GOT3 (cell line): Measurements from ENCODE around the gene HLCS.

ENCODE experiments used
- DNase-seq: peaks from one replicate; lab custom pipeline; 2025; ENCODE audit warnings: mixed read lengths; lab: John Stamatoyannopoulos, UW

Gene HLCS

DNA sequence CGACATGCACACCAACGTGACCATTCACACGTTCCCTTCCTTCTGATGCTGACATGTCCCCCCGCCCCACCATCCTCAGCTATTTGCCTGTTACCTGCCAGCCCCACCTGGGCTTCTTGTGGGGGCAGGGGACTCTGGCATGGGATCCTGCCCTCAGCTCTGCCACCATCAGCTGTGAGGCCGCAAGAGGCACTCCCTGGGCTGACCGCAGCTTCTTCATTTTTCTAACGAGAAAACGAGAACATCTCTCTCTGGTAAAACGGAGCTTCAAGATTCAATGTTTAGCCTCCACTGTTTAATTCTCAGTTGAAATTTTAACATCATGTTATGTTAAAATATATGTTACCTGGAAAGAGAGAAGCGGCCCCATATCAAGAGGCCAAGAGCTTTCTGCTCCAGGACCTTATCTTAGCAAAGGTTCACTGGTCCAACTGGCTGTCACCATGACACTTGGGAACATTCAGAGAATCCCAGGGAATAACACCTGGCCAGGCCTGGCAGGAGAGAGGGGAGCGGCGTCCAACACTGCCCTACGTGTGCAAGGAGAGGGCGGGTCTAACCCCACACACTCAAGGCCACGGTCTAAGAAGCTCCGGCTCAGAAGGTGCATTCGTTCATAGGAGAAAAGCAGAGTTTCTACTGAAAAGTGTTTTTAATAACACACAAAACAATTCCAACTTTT is 51.3 kb downstream of the HLCS start:
- no peak for DNase-seq

DNA sequence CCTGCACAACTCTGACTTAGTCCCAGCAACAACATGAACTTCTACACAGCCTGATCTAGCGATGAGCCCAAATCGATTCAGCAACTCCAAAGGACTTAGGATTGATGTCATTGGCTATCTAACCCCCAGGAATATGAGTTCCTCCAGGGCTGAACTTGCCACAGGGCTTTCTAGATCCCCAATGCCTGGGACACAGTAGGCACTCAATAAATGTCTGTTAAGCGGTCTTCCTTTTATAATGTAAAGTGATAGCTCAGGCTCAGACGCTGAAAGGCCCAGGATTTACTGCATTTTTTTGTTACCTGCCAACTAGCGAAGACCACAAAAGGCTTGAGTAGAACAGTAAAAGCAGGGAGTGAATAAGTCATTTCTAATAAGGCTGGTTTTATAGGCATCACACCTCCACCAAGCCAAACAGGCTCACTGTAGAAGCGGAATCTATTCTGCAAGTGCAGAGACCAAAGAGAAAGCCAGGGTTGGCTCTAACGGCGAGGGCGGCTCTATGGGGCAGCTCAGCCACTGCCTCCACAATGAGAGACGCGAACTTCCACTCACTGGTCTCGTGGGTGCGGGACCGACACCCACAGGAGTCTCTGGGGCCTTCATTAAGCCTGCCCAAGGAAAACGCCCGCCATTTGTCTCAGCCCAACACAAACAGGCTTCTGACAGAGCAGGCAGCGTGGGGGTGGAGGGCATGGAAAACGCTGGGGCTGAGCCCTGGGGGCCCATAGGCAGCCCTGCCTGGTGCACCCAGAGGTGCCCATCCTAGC is 52.0 kb downstream of the HLCS start:
- DNase-seq, result no peak

DNA sequence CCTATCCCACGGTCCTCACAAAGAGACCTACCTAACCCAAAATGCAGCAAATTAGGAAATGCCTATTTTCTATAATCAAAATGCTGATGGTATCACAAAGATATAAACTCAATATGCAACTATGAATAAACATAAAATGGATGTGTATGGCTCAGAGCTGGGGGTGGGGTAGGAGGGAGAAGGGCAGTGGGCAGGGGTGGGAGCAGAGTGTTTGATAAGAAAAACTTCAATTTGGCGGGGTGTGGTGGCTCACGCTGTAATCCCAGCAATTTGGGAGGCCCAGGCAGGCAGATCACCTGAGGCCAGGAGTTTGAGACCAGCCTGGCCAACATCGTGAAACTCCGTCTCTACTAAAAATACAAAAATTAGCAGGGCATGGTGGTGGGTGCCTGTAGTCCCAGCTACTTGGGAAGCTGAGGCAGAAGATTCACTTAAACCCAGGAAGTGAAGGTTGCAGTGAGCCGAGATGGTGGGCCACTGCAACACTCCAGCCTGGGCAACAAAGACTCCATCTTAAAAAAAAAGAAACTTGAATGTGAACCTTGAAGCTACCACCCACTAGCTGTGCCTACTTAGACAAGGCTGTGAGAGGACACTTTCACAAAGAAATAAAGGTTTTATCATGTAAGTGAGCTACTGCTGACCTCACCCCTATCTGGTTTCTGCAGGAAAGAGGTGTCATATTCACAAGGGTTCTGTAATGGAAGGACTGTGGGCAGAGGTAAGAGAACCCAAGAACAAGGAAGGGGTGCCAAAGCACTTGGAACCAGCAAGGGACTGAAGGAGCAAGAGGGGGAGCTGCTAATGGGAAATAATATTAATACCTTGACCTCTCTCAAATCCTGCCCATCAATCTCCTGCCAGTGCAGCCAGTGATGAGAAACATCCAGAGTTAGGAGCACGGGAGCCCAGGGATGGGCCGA is 53.0 kb downstream of the HLCS start:
- DNase-seq, result no peak

DNA sequence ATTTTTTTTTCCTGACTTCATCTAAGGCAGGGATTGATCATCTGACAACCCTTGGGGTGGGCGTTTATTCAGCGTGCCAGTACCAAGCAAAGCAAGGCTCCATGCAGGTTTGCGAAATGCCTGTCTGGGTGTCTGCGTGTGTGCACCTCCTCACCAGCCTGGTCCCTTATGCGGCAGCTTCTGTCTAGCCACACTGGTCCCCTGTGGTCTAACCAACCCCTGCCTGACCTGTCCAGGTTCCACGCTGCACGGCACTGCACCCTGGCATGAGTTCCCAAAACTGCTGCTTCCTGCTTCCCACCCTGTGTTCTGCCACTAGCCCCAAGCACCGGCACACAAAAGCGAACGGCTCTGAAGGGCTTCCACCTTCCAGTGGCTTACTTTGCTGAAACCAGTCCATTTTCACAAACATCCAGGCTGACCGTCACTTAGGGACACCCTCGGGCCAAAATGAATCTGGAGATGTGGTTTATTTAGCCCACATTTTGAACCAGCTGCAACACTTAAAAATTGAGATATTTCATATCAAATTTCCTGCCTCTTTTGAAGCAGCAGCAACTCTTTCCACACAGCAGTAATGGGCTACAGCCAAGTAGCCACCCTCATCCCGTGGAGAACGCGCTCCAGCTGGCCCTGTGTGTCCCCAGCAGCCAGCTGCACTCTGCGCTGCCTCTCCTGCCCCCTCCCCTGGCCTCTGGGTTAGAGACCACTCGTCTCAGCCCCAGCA is 55.7 kb downstream of the HLCS start:
- no peak for DNase-seq

DNA sequence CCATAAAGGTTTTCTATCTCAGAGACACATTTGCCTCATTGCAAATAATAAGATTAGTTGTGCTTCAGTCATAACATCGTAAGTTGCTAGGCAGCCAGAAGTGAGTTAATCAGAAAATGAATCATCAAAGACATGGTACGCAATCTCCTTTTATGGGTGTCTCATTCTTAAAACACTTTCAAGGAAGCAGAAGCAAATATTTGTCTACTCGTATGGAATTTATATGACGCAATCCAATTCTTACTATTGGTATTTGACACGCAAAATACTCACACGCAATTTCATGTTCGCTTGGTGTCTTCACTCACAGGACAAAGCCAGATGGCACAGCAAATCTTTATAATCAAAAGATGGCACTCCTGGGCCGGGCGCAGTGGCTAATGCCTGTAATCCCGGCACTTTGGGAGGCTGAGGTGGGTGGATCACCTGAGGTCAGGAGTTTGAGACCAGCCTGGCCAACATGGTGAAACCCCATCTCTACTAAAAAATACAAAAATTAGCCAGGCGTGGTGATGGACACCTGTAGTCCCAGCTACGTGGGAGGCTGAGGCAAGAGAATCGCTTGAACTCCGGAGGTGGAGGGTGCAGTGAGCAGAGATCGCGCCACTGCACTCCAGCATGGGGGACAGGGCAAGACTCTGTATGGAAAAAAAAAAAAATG is 56.4 kb downstream of the HLCS start:
- no peak for DNase-seq

DNA sequence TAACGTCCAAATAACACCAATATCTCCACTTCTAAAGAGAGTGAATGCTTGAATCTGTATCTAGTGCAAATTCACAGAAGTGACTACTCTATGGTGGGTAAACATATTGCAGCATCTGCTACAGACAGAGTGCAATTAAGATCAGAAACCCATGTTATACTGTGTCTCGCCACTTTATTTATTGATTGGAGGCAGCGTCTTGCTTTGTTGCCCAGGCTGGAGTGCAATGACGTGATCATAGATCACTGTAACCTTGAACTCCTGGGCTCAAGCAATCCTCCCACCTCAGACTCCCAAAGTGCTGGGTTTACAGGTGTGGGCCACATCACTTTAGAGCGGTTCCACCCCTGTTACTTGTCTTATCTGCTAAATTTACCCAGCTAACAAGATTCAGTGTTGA is 57.0 kb downstream of the HLCS start:
- no peak for DNase-seq

DNA sequence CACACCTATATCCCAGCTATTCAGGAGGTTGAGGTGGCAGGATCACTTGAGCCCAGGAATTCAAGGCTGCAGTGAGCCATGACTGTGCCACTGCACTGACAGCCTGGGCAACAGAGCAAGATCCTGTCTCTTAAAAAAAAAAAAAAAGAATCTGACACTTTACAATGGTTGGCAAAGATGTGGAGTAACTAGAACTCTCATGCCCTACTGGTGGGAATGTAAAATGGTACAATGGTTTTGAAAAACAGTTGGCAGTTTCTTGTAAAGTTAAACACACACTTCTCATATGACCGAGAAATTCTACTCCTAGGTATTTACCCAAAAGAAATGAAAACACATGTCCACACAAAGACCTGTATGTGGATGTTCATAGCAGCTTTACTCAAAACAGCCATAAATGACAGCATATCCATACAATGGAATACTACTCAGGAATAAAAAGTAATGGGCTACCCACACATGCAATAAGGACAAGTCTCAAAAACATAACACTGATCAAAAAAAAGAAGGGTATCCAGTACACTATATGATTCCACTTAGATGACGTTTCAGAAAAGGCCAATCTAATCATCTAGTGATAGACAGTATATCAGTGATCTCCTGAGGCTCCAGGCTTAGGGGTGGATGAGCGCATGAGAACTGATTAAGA is 58.1 kb downstream of the HLCS start:
- no peak for DNase-seq

DNA sequence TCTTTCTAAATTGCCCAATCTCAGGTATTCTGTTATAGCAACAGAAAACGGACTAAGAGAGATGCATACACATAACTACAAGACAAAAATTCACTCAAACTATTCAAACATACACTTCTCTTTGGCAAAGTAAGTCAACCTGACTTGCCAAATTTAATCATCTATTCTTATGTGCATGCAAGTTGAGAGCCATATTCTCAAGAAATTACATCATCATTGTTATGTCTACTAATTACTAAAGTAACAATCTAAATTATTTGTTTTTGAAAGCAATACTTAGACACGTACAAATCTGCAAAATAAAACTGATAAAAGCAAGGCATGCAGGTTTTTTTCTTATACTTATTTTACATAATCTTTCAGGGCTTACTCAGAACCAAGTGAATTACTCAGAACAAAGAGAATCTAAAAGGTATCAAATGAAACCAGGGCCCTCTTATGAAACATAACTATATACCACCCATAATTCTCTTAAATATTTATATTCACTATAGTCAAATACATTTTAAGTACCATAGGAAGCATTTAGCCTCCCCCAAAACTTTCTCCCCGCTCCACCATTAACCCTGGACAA is 62.3 kb downstream of the HLCS start:
- no peak for DNase-seq

DNA sequence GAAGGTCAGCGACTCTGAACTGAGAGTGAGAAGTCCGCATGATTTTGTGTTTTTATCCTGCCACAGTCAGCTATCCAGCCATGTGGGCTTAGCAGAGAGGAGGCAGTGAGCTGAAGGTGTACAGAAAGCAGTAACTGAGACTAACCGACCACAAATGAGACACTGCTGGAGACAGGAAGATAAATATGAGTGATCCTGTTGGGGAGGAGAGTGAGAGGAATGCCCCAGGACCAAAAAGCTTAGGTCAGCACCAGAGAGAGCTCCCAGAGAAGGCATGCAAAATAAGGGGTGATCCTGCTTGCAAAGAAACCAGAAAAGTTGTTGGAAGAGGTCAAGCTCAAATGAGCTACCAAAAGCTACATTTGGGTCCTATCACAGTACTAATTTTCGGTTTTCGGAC is 63.7 kb downstream of the HLCS start:
- DNase-seq, result no peak

DNA sequence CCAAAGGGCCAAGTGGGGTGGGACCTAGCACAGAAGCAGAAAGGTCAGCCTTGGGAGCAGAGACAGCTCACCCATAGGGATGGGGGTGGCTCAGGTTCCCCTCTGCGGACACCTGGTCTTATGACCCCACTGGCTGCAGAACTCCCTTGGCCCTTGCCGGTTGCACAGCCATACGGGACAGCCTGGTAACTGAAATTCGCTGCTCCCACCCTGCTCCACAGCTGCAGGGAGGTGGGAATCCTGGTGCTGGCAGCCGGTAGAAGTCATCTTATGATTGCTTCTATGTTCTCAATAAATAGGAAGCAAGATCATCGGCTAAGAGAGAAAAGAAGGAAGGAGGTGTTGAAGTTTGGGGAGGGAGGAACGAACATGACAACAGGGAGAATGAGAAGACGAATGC is 64.1 kb downstream of the HLCS start:
- DNase-seq, result no peak

DNA sequence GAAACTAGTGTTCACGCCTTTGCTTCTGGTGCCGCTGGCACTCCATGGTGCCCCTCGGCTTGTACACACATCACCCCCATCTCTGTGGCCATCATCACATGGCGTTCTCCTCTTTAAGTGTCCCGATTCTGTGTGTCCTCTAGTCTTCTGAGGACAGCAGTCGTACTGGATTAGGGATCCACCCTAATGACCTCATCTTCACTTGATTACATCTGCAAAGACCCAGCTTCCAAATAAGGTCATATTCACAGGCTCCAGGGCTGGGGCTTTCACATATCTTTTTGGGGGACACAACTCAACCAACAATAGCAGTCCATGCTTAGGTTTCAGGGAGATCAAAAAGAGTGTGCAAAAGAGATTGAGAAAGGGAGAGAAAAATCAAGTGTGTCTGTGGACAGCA is 64.9 kb downstream of the HLCS start:
- no peak for DNase-seq

DNA sequence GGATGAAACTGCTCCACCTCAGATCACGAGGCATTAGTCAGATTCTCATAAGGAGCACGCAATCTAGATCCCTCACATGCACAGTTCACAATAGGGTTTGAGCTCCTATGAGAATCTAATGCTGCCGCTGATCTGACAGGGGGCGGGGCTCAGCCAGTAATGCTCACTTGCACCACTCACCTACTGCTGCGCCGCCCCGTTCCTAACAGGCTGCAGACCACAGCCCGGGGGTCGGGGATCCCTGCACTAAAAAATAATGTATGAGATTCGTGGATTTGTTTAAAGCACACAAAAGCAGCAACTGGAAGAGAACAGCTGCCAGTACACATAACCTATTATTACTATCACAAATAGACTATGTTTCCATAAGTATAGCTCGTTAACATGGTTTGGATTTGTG is 72.9 kb downstream of the HLCS start:
- no peak for DNase-seq

DNA sequence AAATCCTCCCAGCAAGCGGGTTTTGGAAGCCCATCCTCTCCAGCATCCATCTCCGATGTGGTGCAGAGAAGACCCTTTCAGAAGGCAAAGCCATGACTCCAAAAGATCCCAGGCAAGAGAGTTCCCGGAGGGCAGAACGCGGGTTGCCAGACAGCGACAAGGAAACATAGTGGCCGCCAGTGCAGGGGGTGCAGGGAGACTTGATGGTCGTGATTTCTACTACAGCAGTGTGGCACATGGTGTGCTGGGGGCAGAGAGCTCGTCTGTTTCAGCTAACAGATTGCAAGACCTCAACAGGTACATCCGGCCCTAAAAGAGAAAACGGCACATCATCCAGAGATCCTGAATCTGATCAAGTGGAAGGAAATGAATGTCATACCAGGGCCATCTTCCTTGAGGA is 74.3 kb downstream of the HLCS start:
- no peak for DNase-seq

DNA sequence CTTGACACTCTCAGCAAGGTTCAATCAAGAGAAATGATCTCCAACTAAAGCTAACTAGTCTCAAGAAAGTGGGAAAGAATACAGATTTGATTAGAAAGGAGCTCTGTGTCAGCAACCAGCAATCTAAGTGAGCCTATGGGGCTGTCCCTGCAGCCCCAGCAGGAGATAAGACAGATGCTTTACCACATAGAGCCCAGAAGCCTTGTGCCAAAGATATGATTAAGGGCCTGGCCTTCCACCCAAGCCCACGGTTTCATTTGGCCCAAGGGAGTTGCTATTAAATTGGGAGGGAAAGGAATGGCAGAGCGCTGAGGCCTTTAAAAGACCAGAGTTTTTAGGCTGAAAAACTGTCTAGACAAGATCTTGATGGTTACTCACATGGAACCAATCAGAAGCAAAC is 74.8 kb downstream of the HLCS start:
- DNase-seq, result no peak

DNA sequence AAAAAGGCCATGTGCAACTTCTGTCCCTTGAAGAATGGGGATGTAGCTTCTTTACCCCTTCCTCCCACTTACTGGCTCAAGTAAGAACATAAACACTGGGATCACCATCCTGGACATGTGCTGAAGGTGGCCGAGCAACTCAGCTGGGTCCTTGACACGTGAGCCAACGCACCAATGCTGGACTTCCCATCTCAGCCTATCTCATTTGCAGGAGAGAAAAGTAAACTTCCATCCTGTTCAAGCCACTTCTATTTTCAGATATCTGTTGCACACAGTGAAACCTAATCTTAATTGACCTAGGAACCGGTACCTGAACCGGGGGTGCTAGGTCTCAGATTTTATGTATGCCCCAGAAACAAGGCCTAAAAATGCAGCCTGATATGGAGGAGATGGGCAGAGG is 75.3 kb downstream of the HLCS start:
- no peak for DNase-seq

DNA sequence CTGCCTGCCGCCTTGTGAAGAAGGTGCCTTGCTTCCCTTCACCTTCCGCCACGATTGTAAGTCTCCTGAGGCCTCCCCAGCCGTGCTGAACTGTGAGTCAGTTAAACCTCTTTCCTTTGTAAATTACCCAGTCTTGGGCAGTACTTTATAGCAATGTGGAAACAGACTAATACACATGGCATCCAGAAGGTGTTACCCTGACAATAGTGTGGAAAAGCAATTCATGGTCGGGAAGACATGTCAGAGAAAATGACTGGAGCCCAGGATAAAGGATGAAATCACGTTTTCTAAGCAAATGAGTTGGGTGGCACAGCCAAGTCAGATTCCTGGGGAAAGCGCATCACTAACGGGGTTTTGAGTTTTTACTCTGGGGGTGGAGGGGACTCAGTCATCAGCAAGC is 76.4 kb downstream of the HLCS start:
- DNase-seq, result no peak

DNA sequence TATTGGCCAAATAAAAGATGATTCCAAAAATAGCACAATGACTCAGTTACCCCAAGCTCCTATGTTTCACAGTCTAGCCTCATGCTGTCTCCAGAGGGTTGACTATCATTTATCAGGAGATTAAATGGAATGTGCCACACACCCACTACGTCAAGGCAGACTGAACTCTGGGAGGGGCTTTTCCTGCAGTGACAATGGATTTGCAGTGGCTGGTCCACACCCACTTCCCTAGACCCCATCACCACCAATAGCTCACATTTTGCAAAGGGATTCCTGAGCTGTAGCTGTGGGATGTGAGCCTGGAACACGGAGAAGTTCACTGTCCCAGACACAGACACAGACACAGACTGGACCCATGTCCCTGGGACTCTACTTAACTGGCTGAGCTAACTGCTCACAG is 77.1 kb downstream of the HLCS start:
- no peak for DNase-seq

DNA sequence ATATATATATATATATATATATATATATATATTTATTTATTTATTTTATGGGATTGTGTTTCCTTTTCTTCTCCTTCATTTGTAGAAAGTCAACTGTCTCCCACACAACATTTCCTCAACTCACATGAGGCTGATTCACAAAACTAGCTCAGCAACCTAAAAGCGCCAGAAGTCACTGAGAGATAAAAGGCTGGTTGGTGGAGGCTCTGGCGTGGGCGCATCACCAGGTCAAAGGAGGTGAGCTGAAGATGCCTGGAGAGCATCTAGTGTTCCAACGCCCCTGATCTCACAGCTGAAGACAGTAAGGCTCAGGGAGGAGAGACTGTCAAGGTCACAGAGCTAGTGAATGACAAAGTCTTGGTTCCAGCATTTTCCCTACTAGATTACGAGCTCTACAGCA is 78.0 kb downstream of the HLCS start:
- no peak for DNase-seq

DNA sequence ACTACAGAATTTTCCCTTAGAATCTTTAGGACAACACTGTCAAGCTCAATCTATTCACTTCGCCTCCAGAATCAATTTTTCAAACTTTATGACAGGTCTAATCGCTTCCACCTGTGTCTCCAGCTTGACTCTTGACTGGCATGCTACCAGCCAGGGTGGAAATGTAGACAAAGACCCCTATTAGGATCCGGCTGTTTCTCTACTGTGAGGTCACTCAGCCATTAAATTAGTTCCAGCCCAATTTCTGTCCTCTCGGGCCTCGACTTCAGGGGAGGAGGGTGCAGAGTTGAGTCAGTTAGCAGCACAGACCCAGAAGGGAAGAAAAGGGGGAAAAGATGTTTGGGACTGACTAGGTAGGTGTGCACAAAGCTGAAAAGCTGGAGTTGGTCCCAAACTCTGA is 78.5 kb downstream of the HLCS start:
- DNase-seq, result no peak
